Stomach (tissue), 9 donors: ENCODE results near the gene SND1. TPM values are rescaled to one million over a fixed set of nuclear protein-coding genes. Genes with fewer than 3 reads are reported as not detected.

Experiments
- DNase-seq, 2 donors: peaks; one replicate each; pipeline versions ENCODE4 v3.0.0 to v3.0.0-alpha.2; 2013 to 2019
- H3K27ac ChIP-seq, 5 donors: fragments of 200-600 bp in 4 of 5; sonication (generic) in 4 of 5; one replicate each; pipeline ENCODE4 v1.5.1; 2013 to 2019; ENCODE audit warnings: mild to moderate bottlenecking in 1 of 5, moderate library complexity in 1 of 5
- H3K27me3 ChIP-seq, 3 donors: fragments of 200-600 bp; sonication (generic); one replicate each; pipeline ENCODE4 v1.5.1; 2017 to 2019; ENCODE audit warnings: mixed run types in 1 of 3
- H3K36me3 ChIP-seq, 4 donors: fragments of 200-600 bp; sonication (generic); 1 replicate in 3 of 4; 2 replicates in 1 of 4; pipeline ENCODE4 v1.5.1; 2016 to 2019
- H3K4me1 ChIP-seq, 4 donors: fragments of 200-600 bp; sonication (generic); one replicate each; pipeline ENCODE4 v1.5.1; 2016 to 2019
- H3K4me3 ChIP-seq, 4 donors: fragments of 200-600 bp; sonication (generic) in 3 of 4; one replicate each; pipeline ENCODE4 v1.5.1; 2016 to 2019; ENCODE audit warnings: mild to moderate bottlenecking in 1 of 4
- H3K9me3 ChIP-seq, 4 donors: fragments of 200-600 bp; sonication (generic); one replicate each; pipeline ENCODE4 v1.5.1; 2016 to 2019
- CTCF ChIP-seq, 7 experiments: fragments of 450-650 bp in 4 of 7; fragments of 200-600 bp in 3 of 7; sonication (generic) in 3 of 7; IDR thresholded peaks; one replicate each; pipeline ENCODE4 v1.5.1; 2016 to 2019; ENCODE audit warnings: antibody characterized with exemption in 7 of 7, control low read depth in 2 of 7, mild to moderate bottlenecking in 1 of 7
- EP300 ChIP-seq: sonication (generic); formaldehyde crosslinking; IDR thresholded peaks from one replicate; pipeline ENCODE4 v1.6.1; 2017; ENCODE audit warnings: antibody characterized with exemption
- POLR2A ChIP-seq, 4 donors: fragments of 450-650 bp; IDR thresholded peaks; one replicate each; pipeline ENCODE4 v1.6.1; 2016; ENCODE audit warnings: antibody characterized with exemption in 4 of 4, control low read depth in 2 of 4, mild to moderate bottlenecking in 1 of 4, moderate library complexity in 1 of 4
- POLR2AphosphoS5 ChIP-seq, 3 donors: sonication (generic); formaldehyde crosslinking; IDR thresholded peaks; one replicate each; pipeline ENCODE4 v1.6.1; 2016; ENCODE audit warnings: antibody characterized with exemption in 3 of 3
- WGBS, 5 donors: extraction: QIAGEN DNeasy Blood & Tissue Kit in 3 of 5; methylation state at CpG; one replicate each; pipeline versions ENCODE4 v1.1.5 to v1.1.7; 2013 to 2018; 5-methylcytosine and 5-hydroxymethylcytosine counted together
- intact Hi-C: fragments of 100-400 bp; cut with DNase I; formaldehyde crosslinking; loops from one replicate; pipeline ENCODE4 v1.15.1; 2023; ENCODE audit warnings: low total_unique reads
- polyA plus RNA-seq, 3 donors: library from polyadenylated mRNA; stranded (reverse); fragments of 200-250 nt; gene quantifications; one replicate each; pipeline ENCODE4 v1.2.3, GENCODE V29; 2013
- total RNA-seq, 5 donors: library from RNA; depleted of rRNA; stranded (reverse); fragments of >200 nt; gene quantifications; one replicate each; pipeline versions ENCODE4 v1.1.0 to v1.2.3, GENCODE V29; 2014 to 2016
- donor health status: healthy with polysubstance abuse.
- donor health status: Bipolar disorder and iron deficiency.
- donor health status: healthy.

The SND1 gene
- total and polyA plus RNA-seq, 8 donors: 63.3 to 799 (median 126) TPM

- peak overlapping the region in 1 of 5 donors; percentile 17 for H3K27ac ChIP-seq
- 70 to 90% (median 87%) methylated on average over 6 of the region's 6 CpGs for WGBS, 5 donors
- no peaks in the 10 kb centered on the region for H3K27me3 ChIP-seq
- no peak for DNase-seq
- no peaks in the 10 kb centered on the region for H3K9me3 ChIP-seq
- intact Hi-C loops: no loop called here
- no peaks in the 10 kb centered on the region for H3K36me3 ChIP-seq
- no peak overlapping the region for H3K4me3 ChIP-seq
- H3K4me1 ChIP-seq: peaks cover 0 to 50% (median 25%) of the 10 kb centered on the region in 4 donors
- TF ChIP-seq CTCF (IDR thresholded peaks at IDR 0.05) (no peak), EP300 (no peak), POLR2AphosphoS5 (IDR thresholded peaks at IDR 0.05) (no peak), POLR2A (IDR thresholded peaks at IDR 0.05) (no peak)
Observed at GRCh38 chr7:127798769-127799372, 146.9 kb downstream of the SND1 start.

GRCh38 chr7:127799535-127800305 lies 147.7 kb downstream of the SND1 start:
- Histone ChIP-seq H3K36me3 (no peaks in the 10 kb centered on the region), H3K4me3 (no peak overlapping the region), H3K27me3 (no peaks in the 10 kb centered on the region), H3K4me1 (peaks cover 0 to 42% (median 21%) of the 10 kb centered on the region in 4 donors), H3K9me3 (no peaks in the 10 kb centered on the region), H3K27ac (peak overlapping the region in 1 of 5 donors; percentile 17)
- no peak for DNase-seq
- intact Hi-C loops: no loop called here
- TF ChIP-seq CTCF (IDR thresholded peaks at IDR 0.05) (no peak), POLR2AphosphoS5 (IDR thresholded peaks at IDR 0.05) (no peak), POLR2A (IDR thresholded peaks at IDR 0.05) (no peak), EP300 (no peak)
- 35 to 57% (median 47%) methylated on average over 4 of the region's 4 CpGs for WGBS, 5 donors

GRCh38 chr7:127802845-127803244 lies 150.9 kb downstream of the SND1 start:
- WGBS, 5 donors: 86 to 93% (median 88%) methylated on average over 5 of the region's 5 CpGs
- peaks cover 0 to 33% (median 16%) of the 10 kb centered on the region in 4 donors for H3K4me1 ChIP-seq
- peaks cover 0 to 7% (median 5%) of the 10 kb centered on the region in 4 donors for H3K36me3 ChIP-seq
- no peaks in the 10 kb centered on the region for H3K9me3 ChIP-seq
- DNase-seq: no peak
- no peaks in the 10 kb centered on the region for H3K27me3 ChIP-seq
- H3K27ac ChIP-seq: no peak overlapping the region
- intact Hi-C loops: no loop called here
- TF ChIP-seq EP300 (no peak), POLR2A (IDR thresholded peaks at IDR 0.05) (no peak), POLR2AphosphoS5 (IDR thresholded peaks at IDR 0.05) (no peak), CTCF (IDR thresholded peaks at IDR 0.05) (no peak)
- H3K4me3 ChIP-seq: no peak overlapping the region

GRCh38 chr7:127803626-127804025 lies 151.6 kb downstream of the SND1 start:
- no peak for DNase-seq
- no peak for TF ChIP-seq POLR2AphosphoS5 (IDR thresholded peaks at IDR 0.05)
- TF ChIP-seq EP300: no peak
- TF ChIP-seq CTCF (IDR thresholded peaks at IDR 0.05): no peak
- TF ChIP-seq POLR2A (IDR thresholded peaks at IDR 0.05): no peak
- Histone ChIP-seq H3K4me1 (peaks cover 0 to 25% (median 12%) of the 10 kb centered on the region in 4 donors), H3K27me3 (no peaks in the 10 kb centered on the region), H3K36me3 (peaks cover 0 to 15% (median 12%) of the 10 kb centered on the region in 4 donors), H3K27ac (no peak overlapping the region), H3K4me3 (no peak overlapping the region), H3K9me3 (no peaks in the 10 kb centered on the region)
- WGBS, 5 donors: 67 to 86% (median 77%) methylated on average over 2 of the region's 2 CpGs
- intact Hi-C loops: no loop called here
